Measurements from ENCODE around the gene CNTNAP4.

The CNTNAP4 gene

DNA sequence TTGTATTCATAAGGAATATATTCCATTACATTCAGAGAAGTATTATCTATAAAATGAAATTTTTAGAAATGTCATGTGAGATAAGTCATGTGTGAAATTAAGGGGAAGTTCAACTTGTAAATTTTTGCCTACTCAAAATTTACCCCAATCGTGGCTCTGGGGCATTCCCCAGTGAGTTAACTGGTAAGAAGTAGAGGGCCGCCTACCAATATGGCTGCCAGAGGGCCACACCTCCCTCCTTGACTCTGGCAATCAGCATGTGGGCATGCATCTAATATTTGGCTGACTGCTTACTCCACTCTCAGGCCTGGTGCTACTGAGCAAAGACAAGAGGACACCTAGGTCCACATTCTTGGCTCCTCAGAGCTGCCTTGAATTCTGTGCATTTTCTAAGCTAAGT, 39.7 kb upstream of the CNTNAP4 start:
- Mint-ChIP-seq H3K27ac (no peak overlapping the region), H3K36me3 (ENCODE audit: low read depth) (no peaks in the 10 kb centered on the region), H3K4me3 (no peak overlapping the region), H3K9me3 (no peaks in the 10 kb centered on the region), H3K4me1 (no peaks in the 10 kb centered on the region), H3K27me3 (ENCODE audit: low read depth) (no peaks in the 10 kb centered on the region)
- TF ChIP-seq, protein P1, sequence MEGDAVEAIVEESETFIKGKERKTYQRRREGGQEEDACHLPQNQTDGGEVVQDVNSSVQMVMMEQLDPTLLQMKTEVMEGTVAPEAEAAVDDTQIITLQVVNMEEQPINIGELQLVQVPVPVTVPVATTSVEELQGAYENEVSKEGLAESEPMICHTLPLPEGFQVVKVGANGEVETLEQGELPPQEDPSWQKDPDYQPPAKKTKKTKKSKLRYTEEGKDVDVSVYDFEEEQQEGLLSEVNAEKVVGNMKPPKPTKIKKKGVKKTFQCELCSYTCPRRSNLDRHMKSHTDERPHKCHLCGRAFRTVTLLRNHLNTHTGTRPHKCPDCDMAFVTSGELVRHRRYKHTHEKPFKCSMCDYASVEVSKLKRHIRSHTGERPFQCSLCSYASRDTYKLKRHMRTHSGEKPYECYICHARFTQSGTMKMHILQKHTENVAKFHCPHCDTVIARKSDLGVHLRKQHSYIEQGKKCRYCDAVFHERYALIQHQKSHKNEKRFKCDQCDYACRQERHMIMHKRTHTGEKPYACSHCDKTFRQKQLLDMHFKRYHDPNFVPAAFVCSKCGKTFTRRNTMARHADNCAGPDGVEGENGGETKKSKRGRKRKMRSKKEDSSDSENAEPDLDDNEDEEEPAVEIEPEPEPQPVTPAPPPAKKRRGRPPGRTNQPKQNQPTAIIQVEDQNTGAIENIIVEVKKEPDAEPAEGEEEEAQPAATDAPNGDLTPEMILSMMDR (IDR thresholded peaks at IDR 0.05; ENCODE audit: unreplicated experiment in 3 of 3): no peak

DNA sequence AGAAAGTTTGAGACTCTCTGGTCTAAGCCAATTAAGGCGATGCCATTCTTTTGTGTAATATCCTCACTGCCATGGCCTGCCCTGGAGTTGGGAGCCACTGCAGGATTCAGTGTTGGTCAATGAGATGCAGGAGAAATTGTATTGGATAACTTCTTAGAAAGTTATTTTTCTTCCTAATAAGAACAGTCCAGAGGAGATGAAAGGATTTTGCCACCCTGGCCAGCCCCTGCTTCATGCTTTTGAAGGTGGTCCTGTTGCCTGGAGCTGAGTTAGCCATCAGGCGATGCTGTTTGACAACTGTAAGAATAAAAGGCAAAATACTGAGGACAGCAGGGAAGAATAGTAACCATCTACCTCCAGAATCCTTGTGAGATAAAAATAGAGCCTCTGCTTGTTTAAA, 35.4 kb upstream of the CNTNAP4 start:
- Mint-ChIP-seq H3K4me1 (no peaks in the 10 kb centered on the region), H3K9me3 (no peaks in the 10 kb centered on the region), H3K27me3 (ENCODE audit: low read depth) (no peaks in the 10 kb centered on the region), H3K27ac (no peak overlapping the region), H3K4me3 (no peak overlapping the region), H3K36me3 (ENCODE audit: low read depth) (no peaks in the 10 kb centered on the region)
- TF ChIP-seq, protein P1 (IDR thresholded peaks at IDR 0.05; ENCODE audit: unreplicated experiment in 3 of 3): no peak

DNA sequence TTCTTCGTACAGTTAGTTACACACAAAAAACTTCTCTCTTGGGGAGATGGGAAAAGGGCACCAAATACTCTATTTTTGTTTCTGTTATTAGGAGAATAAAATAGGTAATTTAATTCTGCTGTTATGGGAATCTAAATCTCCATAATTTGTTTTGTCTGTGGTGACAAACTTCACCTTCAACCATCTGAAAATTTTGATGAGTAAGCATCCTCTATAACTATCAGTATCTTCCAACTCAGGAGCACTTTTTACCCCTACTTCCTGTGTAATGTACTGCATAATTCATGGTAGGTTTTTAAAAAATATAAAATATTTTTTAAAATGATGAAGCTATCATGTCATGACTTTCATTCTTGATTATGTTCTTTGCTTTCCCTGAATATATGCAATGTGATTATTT, 33.6 kb upstream of the CNTNAP4 start:
- TF ChIP-seq, protein P1 (IDR thresholded peaks at IDR 0.05; ENCODE audit: unreplicated experiment in 3 of 3): no peak
- H3K4me3 Mint-ChIP-seq: no peak overlapping the region
- no peaks in the 10 kb centered on the region for H3K36me3 Mint-ChIP-seq (ENCODE audit: low read depth)
- H3K9me3 Mint-ChIP-seq: no peaks in the 10 kb centered on the region
- H3K27ac Mint-ChIP-seq: no peak overlapping the region
- no peaks in the 10 kb centered on the region for H3K4me1 Mint-ChIP-seq
- no peaks in the 10 kb centered on the region for H3K27me3 Mint-ChIP-seq (ENCODE audit: low read depth)

DNA sequence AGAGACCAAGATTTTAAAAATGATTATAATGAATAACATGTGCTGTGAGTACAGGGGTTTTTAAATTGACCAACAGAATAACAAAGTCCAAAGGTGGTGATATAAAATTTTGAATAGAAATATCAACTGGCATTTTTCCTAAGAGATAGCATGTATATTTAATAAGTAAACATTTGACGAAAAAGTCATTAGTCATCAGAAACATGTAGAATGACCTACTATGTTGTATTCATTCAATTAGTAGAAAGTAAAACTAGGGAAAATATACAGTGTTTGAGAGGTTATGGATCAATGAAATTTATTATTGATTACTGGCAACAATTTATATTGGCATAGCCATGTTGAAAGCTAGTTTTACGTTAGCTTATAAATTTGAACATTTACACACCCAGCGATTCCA, 30.6 kb upstream of the CNTNAP4 start:
- H3K27ac Mint-ChIP-seq: no peak overlapping the region
- no peaks in the 10 kb centered on the region for H3K36me3 Mint-ChIP-seq (ENCODE audit: low read depth)
- H3K9me3 Mint-ChIP-seq: peaks cover 10% of the 10 kb centered on the region
- TF ChIP-seq, protein P1 (IDR thresholded peaks at IDR 0.05; ENCODE audit: unreplicated experiment in 3 of 3): no peak
- H3K4me1 Mint-ChIP-seq: no peaks in the 10 kb centered on the region
- peaks cover 3% of the 10 kb centered on the region for H3K27me3 Mint-ChIP-seq (ENCODE audit: low read depth)
- no peak overlapping the region for H3K4me3 Mint-ChIP-seq

DNA sequence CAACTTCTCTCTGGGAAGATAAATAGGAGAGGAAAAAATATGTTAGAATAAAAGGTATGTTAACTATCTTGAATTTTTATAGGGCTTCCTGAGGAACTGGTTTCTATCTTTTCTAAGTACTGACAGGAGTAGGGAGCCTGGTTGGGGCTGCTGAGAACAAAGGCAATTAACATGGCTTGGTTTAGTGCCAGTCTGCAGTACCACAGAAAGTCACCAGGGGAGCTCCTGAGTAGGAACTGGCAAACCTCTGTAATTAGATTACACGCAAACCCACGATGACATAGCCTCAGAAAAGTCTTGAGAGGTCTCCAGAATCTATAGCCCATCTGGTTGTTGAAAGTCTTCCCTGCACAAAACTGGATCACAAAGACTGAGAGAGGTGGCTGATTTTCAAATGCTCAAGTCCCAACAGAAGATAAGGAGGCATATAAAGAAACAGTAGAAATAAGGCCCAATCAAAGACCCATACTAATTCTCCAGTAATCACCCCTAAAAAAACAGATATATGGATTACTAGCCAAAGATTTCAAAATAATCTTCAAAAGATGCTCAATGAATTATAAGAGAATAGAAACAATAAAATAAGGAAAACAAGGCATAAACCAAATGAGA, 11.7 kb upstream of the CNTNAP4 start:
- TF ChIP-seq, protein P1 (IDR thresholded peaks at IDR 0.05; ENCODE audit: unreplicated experiment in 3 of 3): peak; percentile 23 to 51 (median 28)
- H3K4me1 Mint-ChIP-seq: no peaks in the 10 kb centered on the region
- H3K36me3 Mint-ChIP-seq (ENCODE audit: low read depth): peaks cover 5% of the 10 kb centered on the region
- H3K27me3 Mint-ChIP-seq (ENCODE audit: low read depth): no peaks in the 10 kb centered on the region
- no peak overlapping the region for H3K27ac Mint-ChIP-seq
- peaks cover 16% of the 10 kb centered on the region for H3K9me3 Mint-ChIP-seq
- no peak overlapping the region for H3K4me3 Mint-ChIP-seq

DNA sequence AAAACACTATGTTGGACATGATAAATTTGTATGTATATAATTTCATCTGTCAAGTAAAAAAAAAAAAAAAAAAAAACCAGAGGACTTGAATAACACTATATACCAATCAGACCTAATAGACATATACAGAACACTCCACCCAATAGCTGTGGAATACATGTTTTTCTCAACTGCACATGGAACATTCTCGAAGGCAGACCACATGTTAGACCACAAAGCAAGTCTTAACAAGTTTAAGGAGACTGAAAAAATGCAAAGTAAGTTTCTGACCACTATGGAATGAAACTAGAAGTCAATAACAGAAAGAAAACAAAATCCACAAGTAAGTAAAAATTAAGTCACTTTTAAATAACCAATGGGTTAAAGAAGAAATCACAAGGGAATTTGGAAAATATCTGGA, 8.4 kb upstream of the CNTNAP4 start:
- no peak overlapping the region for H3K27ac Mint-ChIP-seq
- H3K9me3 Mint-ChIP-seq: peaks cover 26% of the 10 kb centered on the region
- H3K36me3 Mint-ChIP-seq (ENCODE audit: low read depth): peaks cover 5% of the 10 kb centered on the region
- no peak overlapping the region for H3K4me3 Mint-ChIP-seq
- H3K4me1 Mint-ChIP-seq: no peaks in the 10 kb centered on the region
- TF ChIP-seq, protein P1 (IDR thresholded peaks at IDR 0.05; ENCODE audit: unreplicated experiment in 3 of 3): no peak
- H3K27me3 Mint-ChIP-seq (ENCODE audit: low read depth): no peaks in the 10 kb centered on the region

Measured in nephron (organoid).